Measurements from ENCODE around the gene JMY. TPM values are rescaled to one million over a fixed set of nuclear protein-coding genes. Genes with fewer than 3 reads are reported as not detected.
A peak's percentile ranks its signal among the peaks of the same experiment; 100 is the strongest.

The JMY gene
- total RNA-seq, 1 experiment from 2014 or later, result 4.3 TPM

GRCh38 chr5:79189439-79190234 lies 46.3 kb upstream of the JMY start:
- no peak for TF ChIP-seq EZH2phosphoT487 (IDR thresholded peaks at IDR 0.05; ENCODE audit: borderline replicate concordance, low read length)
- TF ChIP-seq EZH2 (IDR thresholded peaks at IDR 0.05; ENCODE audit: low read length, unreplicated experiment), result no peak
- no peak for TF ChIP-seq CTCF (conservative IDR thresholded peaks at IDR 0.05; ENCODE audit: low read depth, low read length)
- ATAC-seq (no peak), DNase-seq (no peak)
- H3K9me2 ChIP-seq (replicated peaks; ENCODE audit: low read length), result no peaks in the 10 kb centered on the region
- no peak overlapping the region for H2AFZ ChIP-seq (ENCODE audit: low read length)
- H3K27ac ChIP-seq (ENCODE audit: low read length), result no peak overlapping the region
- H3K9ac ChIP-seq (ENCODE audit: low read length), result no peak overlapping the region
- H3K9me3 ChIP-seq (ENCODE audit: low read length), result no peaks in the 10 kb centered on the region
- no TSS peak for BruUV-seq (replicated peaks)
- peaks cover 7% of the 10 kb centered on the region for H3K4me1 ChIP-seq (ENCODE audit: insufficient read depth, low read length)
- no peaks in the 10 kb centered on the region for H3K36me3 ChIP-seq (ENCODE audit: low read depth, low read length)
- no peak overlapping the region for H3K4me2 ChIP-seq (ENCODE audit: low read length)
- H3F3A ChIP-seq (ENCODE audit: low read length, unreplicated experiment), result no peaks in the 10 kb centered on the region
- no peaks in the 10 kb centered on the region for H4K20me1 ChIP-seq (ENCODE audit: low read length)
- intact Hi-C loops (cut with micrococcal nuclease), result no loop called here
- H3K4me3 ChIP-seq (ENCODE audit: low read length), result no peak overlapping the region
- ChIA-PET POLR2A (ENCODE audit: unreplicated experiment) (no interaction called here), CTCF (no interaction called here)
- no peaks in the 10 kb centered on the region for H3K79me2 ChIP-seq (ENCODE audit: low read length)
- H3K27me3 ChIP-seq (ENCODE audit: low read length), result no peaks in the 10 kb centered on the region

GRCh38 chr5:79190235-79190529 lies 45.7 kb upstream of the JMY start:
- no peak for TF ChIP-seq EZH2 (IDR thresholded peaks at IDR 0.05; ENCODE audit: low read length, unreplicated experiment)
- TF ChIP-seq CTCF (conservative IDR thresholded peaks at IDR 0.05; ENCODE audit: low read depth, low read length), result no peak
- TF ChIP-seq EZH2phosphoT487 (IDR thresholded peaks at IDR 0.05; ENCODE audit: borderline replicate concordance, low read length), result no peak
- no peak overlapping the region for H3K9ac ChIP-seq (ENCODE audit: low read length)
- no peak overlapping the region for H2AFZ ChIP-seq (ENCODE audit: low read length)
- no peaks in the 10 kb centered on the region for H4K20me1 ChIP-seq (ENCODE audit: low read length)
- CTCF ChIA-PET, result no interaction called here
- H3K4me2 ChIP-seq (ENCODE audit: low read length), result no peak overlapping the region
- POLR2A ChIA-PET (ENCODE audit: unreplicated experiment), result no interaction called here
- H3K27ac ChIP-seq (ENCODE audit: low read length), result no peak overlapping the region
- no peak overlapping the region for H3K4me3 ChIP-seq (ENCODE audit: low read length)
- peaks cover 7% of the 10 kb centered on the region for H3K4me1 ChIP-seq (ENCODE audit: insufficient read depth, low read length)
- H3K9me2 ChIP-seq (replicated peaks; ENCODE audit: low read length), result no peaks in the 10 kb centered on the region
- BruUV-seq (replicated peaks), result no TSS peak
- no peak for ATAC-seq
- no peaks in the 10 kb centered on the region for H3K9me3 ChIP-seq (ENCODE audit: low read length)
- DNase-seq, result no peak
- intact Hi-C loops (cut with micrococcal nuclease), result no loop called here
- H3F3A ChIP-seq (ENCODE audit: low read length, unreplicated experiment), result no peaks in the 10 kb centered on the region
- H3K36me3 ChIP-seq (ENCODE audit: low read depth, low read length), result no peaks in the 10 kb centered on the region
- H3K27me3 ChIP-seq (ENCODE audit: low read length), result no peaks in the 10 kb centered on the region
- H3K79me2 ChIP-seq (ENCODE audit: low read length), result no peaks in the 10 kb centered on the region

- no TSS peak for BruUV-seq (replicated peaks)
- H3K9me3 ChIP-seq (ENCODE audit: low read length), result no peaks in the 10 kb centered on the region
- intact Hi-C loops (cut with micrococcal nuclease), result no loop called here
- H3K4me2 ChIP-seq (ENCODE audit: low read length), result no peak overlapping the region
- POLR2A ChIA-PET (ENCODE audit: unreplicated experiment), result no interaction called here
- no peak for TF ChIP-seq EZH2phosphoT487 (IDR thresholded peaks at IDR 0.05; ENCODE audit: borderline replicate concordance, low read length)
- no peak for TF ChIP-seq CTCF (conservative IDR thresholded peaks at IDR 0.05; ENCODE audit: low read depth, low read length)
- no peak for TF ChIP-seq EZH2 (IDR thresholded peaks at IDR 0.05; ENCODE audit: low read length, unreplicated experiment)
- no peaks in the 10 kb centered on the region for H3K79me2 ChIP-seq (ENCODE audit: low read length)
- H3K4me3 ChIP-seq (ENCODE audit: low read length), result no peak overlapping the region
- no peaks in the 10 kb centered on the region for H3K36me3 ChIP-seq (ENCODE audit: low read depth, low read length)
- no peak overlapping the region for H3K27ac ChIP-seq (ENCODE audit: low read length)
- peaks cover 7% of the 10 kb centered on the region for H3K4me1 ChIP-seq (ENCODE audit: insufficient read depth, low read length)
- CTCF ChIA-PET, result interaction anchor here (0.7 kb wide), 2 partner anchors 171 to 197 kb away, joined by 4 read pairs; no protein-coding TSS in a partner anchor
- H4K20me1 ChIP-seq (ENCODE audit: low read length), result no peaks in the 10 kb centered on the region
- H3K9me2 ChIP-seq (replicated peaks; ENCODE audit: low read length), result no peaks in the 10 kb centered on the region
- H3F3A ChIP-seq (ENCODE audit: low read length, unreplicated experiment), result no peaks in the 10 kb centered on the region
- H2AFZ ChIP-seq (ENCODE audit: low read length), result no peak overlapping the region
- DNase-seq (no peak), ATAC-seq (peak; percentile 49; the same call in 1 of the 2 replicates)
- no peak overlapping the region for H3K9ac ChIP-seq (ENCODE audit: low read length)
- H3K27me3 ChIP-seq (ENCODE audit: low read length), result no peaks in the 10 kb centered on the region
Measured at GRCh38 chr5:79191457-79191856, 44.5 kb upstream of the JMY start.
